HS-27A (cell line): Measurements from ENCODE around the gene SUSD2.
"Not testable (repeated sequence)": the region's sequence is repeated elsewhere in the genome, so short reads cannot be mapped to it uniquely, and the experiment has no call there.

Experiments
- DNase-seq: peaks from one replicate; pipeline ENCODE4 v3.0.0-alpha.2; 2012; ENCODE audit warnings: low read depth, missing footprints

Gene SUSD2

GRCh38 chr22:24181088-24181995, at the start of gene SUSD2:
TSS of gene SUSD2 (plus strand) at chr22:24181487. CDS start at chr22:24181520, 33 bp downstream.
- no peak for DNase-seq

GRCh38 chr22:24133187-24133965, 47.9 kb upstream of the SUSD2 start:
- no peak for DNase-seq

GRCh38 chr22:24134090-24134846, 47.0 kb upstream of the SUSD2 start:
- no peak for DNase-seq

- DNase-seq = not testable (repeated sequence)
Observed at GRCh38 chr22:24136533-24136932, 44.8 kb upstream of the SUSD2 start.

- DNase-seq = no peak
Observed at GRCh38 chr22:24137595-24137994, 43.7 kb upstream of the SUSD2 start.

GRCh38 chr22:24138649-24139420, 42.5 kb upstream of the SUSD2 start:
- DNase-seq = no peak

- no peak for DNase-seq
Observed at GRCh38 chr22:24140357-24140756, 40.9 kb upstream of the SUSD2 start.

- DNase-seq = no peak
Observed at GRCh38 chr22:24141586-24141985, 39.7 kb upstream of the SUSD2 start.

- no peak for DNase-seq
Observed at GRCh38 chr22:24142241-24142640, 39.0 kb upstream of the SUSD2 start.

GRCh38 chr22:24142831-24143230, 38.5 kb upstream of the SUSD2 start:
- DNase-seq = no peak

GRCh38 chr22:24144056-24144777, 37.1 kb upstream of the SUSD2 start:
- DNase-seq = no peak

GRCh38 chr22:24144778-24145085, 36.6 kb upstream of the SUSD2 start:
- no peak for DNase-seq

GRCh38 chr22:24145446-24146193, 35.7 kb upstream of the SUSD2 start:
- DNase-seq = no peak

GRCh38 chr22:24146194-24146616, 35.1 kb upstream of the SUSD2 start:
- DNase-seq = no peak

- DNase-seq = no peak
Observed at GRCh38 chr22:24146791-24147353, 34.4 kb upstream of the SUSD2 start.

- DNase-seq = no peak
Observed at GRCh38 chr22:24147666-24148065, 33.6 kb upstream of the SUSD2 start.

GRCh38 chr22:24148266-24149197, 32.8 kb upstream of the SUSD2 start:
- no peak for DNase-seq

GRCh38 chr22:24149198-24149590, 32.1 kb upstream of the SUSD2 start:
- no peak for DNase-seq

- no peak for DNase-seq
Observed at GRCh38 chr22:24153353-24153752, 27.9 kb upstream of the SUSD2 start.
